Fibroblast of lung (primary cell): ENCODE data around the gene ABCA10.

Source experiments
- EZH2 ChIP-seq: IDR thresholded peaks from 2 replicates; pipeline ENCODE4 v1.5.1; 2012; ENCODE audit warnings: low read length, control low read depth, mild to moderate bottlenecking; ENCODE audit errors: missing control alignments
- TF ChIP-seq, protein P1 (sequence below), 2 donors: IDR thresholded peaks in 1 of 2; conservative IDR thresholded peaks in 1 of 2; 1 replicate in 1 of 2; 2 replicates in 1 of 2; pipeline ENCODE4 v1.5.1; 2011 to 2012; ENCODE audit warnings: low read length in 2 of 2, control low read depth in 1 of 2, inconsistent platforms in 1 of 2, low read depth in 1 of 2, mild to moderate bottlenecking in 1 of 2

DNA sequence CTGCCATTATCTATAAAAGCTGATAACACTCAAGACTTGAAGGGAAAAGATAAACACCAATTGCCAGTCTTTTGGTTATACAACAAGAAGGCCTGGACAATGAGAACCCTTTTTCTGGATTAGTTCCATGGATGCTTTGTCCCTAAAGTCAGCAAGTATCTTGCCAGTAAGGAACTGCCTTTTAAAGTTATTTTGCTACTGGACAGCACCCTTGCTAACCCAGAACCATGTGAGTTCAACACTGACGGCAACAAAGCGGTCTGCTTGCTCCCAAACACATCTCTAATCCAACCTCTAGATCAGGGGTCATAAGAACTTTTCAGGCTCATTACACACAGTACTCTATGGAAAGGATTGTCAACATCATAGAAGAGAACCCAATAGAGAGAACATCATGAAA lies 61.7 kb downstream of the ABCA10 start:
- TF ChIP-seq, protein P1, sequence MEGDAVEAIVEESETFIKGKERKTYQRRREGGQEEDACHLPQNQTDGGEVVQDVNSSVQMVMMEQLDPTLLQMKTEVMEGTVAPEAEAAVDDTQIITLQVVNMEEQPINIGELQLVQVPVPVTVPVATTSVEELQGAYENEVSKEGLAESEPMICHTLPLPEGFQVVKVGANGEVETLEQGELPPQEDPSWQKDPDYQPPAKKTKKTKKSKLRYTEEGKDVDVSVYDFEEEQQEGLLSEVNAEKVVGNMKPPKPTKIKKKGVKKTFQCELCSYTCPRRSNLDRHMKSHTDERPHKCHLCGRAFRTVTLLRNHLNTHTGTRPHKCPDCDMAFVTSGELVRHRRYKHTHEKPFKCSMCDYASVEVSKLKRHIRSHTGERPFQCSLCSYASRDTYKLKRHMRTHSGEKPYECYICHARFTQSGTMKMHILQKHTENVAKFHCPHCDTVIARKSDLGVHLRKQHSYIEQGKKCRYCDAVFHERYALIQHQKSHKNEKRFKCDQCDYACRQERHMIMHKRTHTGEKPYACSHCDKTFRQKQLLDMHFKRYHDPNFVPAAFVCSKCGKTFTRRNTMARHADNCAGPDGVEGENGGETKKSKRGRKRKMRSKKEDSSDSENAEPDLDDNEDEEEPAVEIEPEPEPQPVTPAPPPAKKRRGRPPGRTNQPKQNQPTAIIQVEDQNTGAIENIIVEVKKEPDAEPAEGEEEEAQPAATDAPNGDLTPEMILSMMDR (conservative IDR thresholded peaks at IDR 0.05 in 1 of 2, IDR thresholded peaks at IDR 0.05 in 1 of 2; ENCODE audit: low read depth in 1 of 2, low read length in 2 of 2): no peak
- no peak for TF ChIP-seq EZH2
